ENCODE measurements around the gene STARD9. TPM values are rescaled to one million over a fixed set of nuclear protein-coding genes. Genes with fewer than 3 reads are reported as not detected.
"Not testable (repeated sequence)": the region's sequence is repeated elsewhere in the genome, so short reads cannot be mapped to it uniquely, and the experiment has no call there.

STARD9 gene
- polyA plus RNA-seq, 1 donor (not counting 4 experiments of a cell fraction or from before 2014, with no cell fraction given) = 0.76 TPM

GRCh38 chr15:42595626-42596240 is 20.3 kb downstream of the STARD9 start:
- no peak overlapping the region for H3K27ac ChIP-seq (ENCODE audit: control insufficient read depth, insufficient read depth, low read length)
- H3K9ac ChIP-seq (ENCODE audit: control insufficient read depth, extremely low read depth, insufficient read depth, low read length) = no peak overlapping the region
- no peaks in the 10 kb centered on the region for H4K20me1 ChIP-seq (ENCODE audit: control insufficient read depth, extremely low read depth, insufficient read depth, low read length)
- no peak overlapping the region for H2AFZ ChIP-seq (ENCODE audit: control insufficient read depth, low read length)
- no peaks in the 10 kb centered on the region for H3K27me3 ChIP-seq (ENCODE audit: control insufficient read depth, extremely low read depth, insufficient read depth, low read length)
- H3K9me1 ChIP-seq (ENCODE audit: control insufficient read depth, extremely low read depth, insufficient read depth, low read length) = no peaks in the 10 kb centered on the region
- H3K36me3 ChIP-seq (ENCODE audit: control insufficient read depth in 2 of 2, extremely low read depth in 1 of 2, insufficient read depth in 2 of 2, low read length in 2 of 2) = no peaks in the 10 kb centered on the region
- H3K4me3 ChIP-seq (ENCODE audit: control insufficient read depth in 2 of 3, extremely low read depth in 1 of 3, insufficient read depth in 2 of 3, low read depth in 1 of 3, low read length in 3 of 3) = no peak overlapping the region
- H3K79me2 ChIP-seq (ENCODE audit: control insufficient read depth, insufficient read depth, low read length) = no peaks in the 10 kb centered on the region
- no peaks in the 10 kb centered on the region for H3K4me1 ChIP-seq (ENCODE audit: control insufficient read depth, extremely low read depth, insufficient read depth, low read length)
- no peaks in the 10 kb centered on the region for H3K9me3 ChIP-seq (ENCODE audit: control insufficient read depth, low read depth, low read length)
- dilution Hi-C loops (cut with MboI; ENCODE audit: extremely low pct_ligation_motif_present, low sequenced_read_pairs) = no loop called here
- DNase-seq (ENCODE audit: low read depth, low spot score) = no peak
- no peak for FAIRE-seq
- TF ChIP-seq CTCF (optimal IDR thresholded peaks at IDR 0.05 in 1 of 3, IDR thresholded peaks at IDR 0.05 in 1 of 3, conservative IDR thresholded peaks at IDR 0.05 in 1 of 3; ENCODE audit: extremely low read depth in 1 of 3, insufficient read depth in 2 of 3, low read length in 3 of 3) (no peak), EZH2 (IDR thresholded peaks at IDR 0.05; ENCODE audit: low read length) (no peak)
- no peak overlapping the region for H3K4me2 ChIP-seq (ENCODE audit: control insufficient read depth, extremely low read depth, insufficient read depth, low read depth, low read length)

- H3K9me1 ChIP-seq (ENCODE audit: control insufficient read depth, extremely low read depth, insufficient read depth, low read length); H3K9ac ChIP-seq (ENCODE audit: control insufficient read depth, extremely low read depth, insufficient read depth, low read length); H3K27me3 ChIP-seq (ENCODE audit: control insufficient read depth, extremely low read depth, insufficient read depth, low read length); H3K4me2 ChIP-seq (ENCODE audit: control insufficient read depth, extremely low read depth, insufficient read depth, low read depth, low read length); H3K79me2 ChIP-seq (ENCODE audit: control insufficient read depth, insufficient read depth, low read length); FAIRE-seq; DNase-seq (ENCODE audit: low read depth, low spot score); H3K36me3 ChIP-seq (ENCODE audit: control insufficient read depth in 2 of 2, extremely low read depth in 1 of 2, insufficient read depth in 2 of 2, low read length in 2 of 2); H3K27ac ChIP-seq (ENCODE audit: control insufficient read depth, insufficient read depth, low read length); H4K20me1 ChIP-seq (ENCODE audit: control insufficient read depth, extremely low read depth, insufficient read depth, low read length); H3K9me3 ChIP-seq (ENCODE audit: control insufficient read depth, low read depth, low read length); H3K4me3 ChIP-seq (ENCODE audit: control insufficient read depth in 2 of 3, extremely low read depth in 1 of 3, insufficient read depth in 2 of 3, low read depth in 1 of 3, low read length in 3 of 3); H2AFZ ChIP-seq (ENCODE audit: control insufficient read depth, low read length); dilution Hi-C loops (cut with MboI; ENCODE audit: extremely low pct_ligation_motif_present, low sequenced_read_pairs); H3K4me1 ChIP-seq (ENCODE audit: control insufficient read depth, extremely low read depth, insufficient read depth, low read length): not testable (repeated sequence)
Measured at GRCh38 chr15:42601316-42601715, 25.9 kb downstream of the STARD9 start.

- DNase-seq (ENCODE audit: low read depth, low spot score) (no peak), FAIRE-seq (no peak)
- Histone ChIP-seq H3K9me3 (ENCODE audit: control insufficient read depth, low read depth, low read length) (no peaks in the 10 kb centered on the region), H3K9ac (ENCODE audit: control insufficient read depth, extremely low read depth, insufficient read depth, low read length) (no peak overlapping the region), H4K20me1 (ENCODE audit: control insufficient read depth, extremely low read depth, insufficient read depth, low read length) (no peaks in the 10 kb centered on the region), H2AFZ (ENCODE audit: control insufficient read depth, low read length) (no peak overlapping the region), H3K4me2 (ENCODE audit: control insufficient read depth, extremely low read depth, insufficient read depth, low read depth, low read length) (no peak overlapping the region), H3K27me3 (ENCODE audit: control insufficient read depth, extremely low read depth, insufficient read depth, low read length) (no peaks in the 10 kb centered on the region), H3K9me1 (ENCODE audit: control insufficient read depth, extremely low read depth, insufficient read depth, low read length) (no peaks in the 10 kb centered on the region), H3K79me2 (ENCODE audit: control insufficient read depth, insufficient read depth, low read length) (no peaks in the 10 kb centered on the region), H3K36me3 (ENCODE audit: control insufficient read depth in 2 of 2, extremely low read depth in 1 of 2, insufficient read depth in 2 of 2, low read length in 2 of 2) (no peaks in the 10 kb centered on the region), H3K27ac (ENCODE audit: control insufficient read depth, insufficient read depth, low read length) (no peak overlapping the region), H3K4me1 (ENCODE audit: control insufficient read depth, extremely low read depth, insufficient read depth, low read length) (no peaks in the 10 kb centered on the region), H3K4me3 (ENCODE audit: control insufficient read depth in 2 of 3, extremely low read depth in 1 of 3, insufficient read depth in 2 of 3, low read depth in 1 of 3, low read length in 3 of 3) (no peak overlapping the region)
- TF ChIP-seq CTCF (optimal IDR thresholded peaks at IDR 0.05 in 1 of 3, IDR thresholded peaks at IDR 0.05 in 1 of 3, conservative IDR thresholded peaks at IDR 0.05 in 1 of 3; ENCODE audit: extremely low read depth in 1 of 3, insufficient read depth in 2 of 3, low read length in 3 of 3) = no peak
- no peak for TF ChIP-seq EZH2 (IDR thresholded peaks at IDR 0.05; ENCODE audit: low read length)
- dilution Hi-C loops (cut with MboI; ENCODE audit: extremely low pct_ligation_motif_present, low sequenced_read_pairs) = no loop called here
Measured at GRCh38 chr15:42602501-42602900, 27.1 kb downstream of the STARD9 start.

All from keratinocyte (primary cell).